ENCODE measurements around the gene FARS2. TPM values are rescaled to one million over a fixed set of nuclear protein-coding genes. Genes with fewer than 3 reads are reported as not detected.

FARS2 gene
- total and polyA plus RNA-seq, 9 of the 15 experiments (the other 6 are each of a cell fraction or from before 2014, with no cell fraction given): 16.5 to 62.2 (median 27.0) TPM

DNA sequence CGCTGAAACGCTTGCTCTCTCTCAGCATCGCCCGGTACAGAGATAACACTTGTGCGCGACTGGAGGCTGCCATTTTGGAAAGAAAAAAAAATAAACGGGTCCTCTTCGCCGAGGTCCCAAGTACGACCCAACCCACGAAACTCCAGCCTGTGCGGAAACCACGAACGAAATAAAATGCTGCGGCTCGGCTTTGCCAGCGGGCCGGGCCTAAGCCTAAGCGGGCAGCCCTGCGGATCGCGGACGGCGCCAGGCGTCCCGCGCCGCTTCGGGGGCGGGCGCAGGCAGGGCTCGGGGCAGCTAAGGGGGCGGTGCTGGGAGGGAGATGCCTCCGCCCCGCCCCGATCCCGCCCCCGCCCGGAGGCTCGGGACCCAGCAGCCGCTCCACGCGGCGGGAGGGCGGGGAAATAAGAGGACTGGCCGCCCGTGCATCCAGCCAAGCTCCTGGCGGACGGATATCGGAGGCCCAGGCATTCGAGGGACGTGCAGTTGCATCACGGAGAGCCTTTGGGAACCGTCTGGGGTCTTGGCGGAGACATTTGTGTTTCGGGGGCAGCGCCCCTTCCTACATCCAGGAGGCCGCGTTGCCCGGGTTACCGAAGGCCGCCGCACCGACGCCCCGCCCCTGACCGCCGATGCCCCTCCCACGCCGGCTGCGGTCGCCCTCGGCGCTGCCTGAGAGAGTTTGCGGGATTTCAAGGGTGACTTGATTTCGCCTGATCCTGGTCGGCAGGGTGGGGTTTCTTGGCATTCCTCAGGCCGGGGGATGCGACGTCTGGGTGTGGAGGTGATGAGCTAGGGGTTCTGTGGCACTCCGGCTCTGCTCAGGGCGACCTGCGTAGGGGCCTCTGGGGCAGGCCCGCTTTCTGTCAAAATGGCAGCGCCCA is at the start of gene FARS2, which contains the start of gene LYRM4 (continued):
- TF ChIP-seq VEZF1 (CRISPR knock-in tag; IDR thresholded peaks at IDR 0.05) (peak; percentile 85), E2F6 (IDR thresholded peaks at IDR 0.05; ENCODE audit: borderline replicate concordance in 1 of 2, extremely low read depth in 1 of 2, insufficient read depth in 1 of 2, insufficient read length in 1 of 2, low read depth in 1 of 2, low read length in 1 of 2, poor library complexity in 1 of 2, severe bottlenecking in 1 of 2) (peak in 1 of 2 experiments; percentile 65), JUND (IDR thresholded peaks at IDR 0.05; ENCODE audit: borderline replicate concordance, low read depth, low read length) (peak; percentile 28; the same call in 1 of the 2 replicates), JUND (tag; IDR thresholded peaks at IDR 0.05; ENCODE audit: borderline replicate concordance, low read depth, low read length) (0 out of 3 replicates have a peak, but pooled peaks have one; percentile 12), TOE1 (IDR thresholded peaks at IDR 0.05; ENCODE audit: borderline replicate concordance) (peak; percentile 91), TOE1 (CRISPR knock-in tag; IDR thresholded peaks at IDR 0.05; ENCODE audit: borderline replicate concordance, low read depth) (0 out of 2 replicates have a peak, but pooled peaks have one; percentile 14), NFIC (IDR thresholded peaks at IDR 0.05) (peak; percentile 6; the same call in 1 of the 2 replicates), PYGO2 (tag; IDR thresholded peaks at IDR 0.05) (peak; percentile 66; the same call in 1 of the 2 replicates), SMAD1 (IDR thresholded peaks at IDR 0.05; ENCODE audit: low read depth, low read length, partially characterized antibody) (no peak), SNAPC5 (CRISPR knock-in tag; IDR thresholded peaks at IDR 0.05) (no peak), ZNF239 (CRISPR knock-in tag; IDR thresholded peaks at IDR 0.05) (peak; percentile 30; the same call in 1 of the 2 replicates), STAT6 (CRISPR knock-in tag; IDR thresholded peaks at IDR 0.05) (no peak; the same call in 1 of the 2 replicates)
- TF ChIP-seq, protein P1, sequence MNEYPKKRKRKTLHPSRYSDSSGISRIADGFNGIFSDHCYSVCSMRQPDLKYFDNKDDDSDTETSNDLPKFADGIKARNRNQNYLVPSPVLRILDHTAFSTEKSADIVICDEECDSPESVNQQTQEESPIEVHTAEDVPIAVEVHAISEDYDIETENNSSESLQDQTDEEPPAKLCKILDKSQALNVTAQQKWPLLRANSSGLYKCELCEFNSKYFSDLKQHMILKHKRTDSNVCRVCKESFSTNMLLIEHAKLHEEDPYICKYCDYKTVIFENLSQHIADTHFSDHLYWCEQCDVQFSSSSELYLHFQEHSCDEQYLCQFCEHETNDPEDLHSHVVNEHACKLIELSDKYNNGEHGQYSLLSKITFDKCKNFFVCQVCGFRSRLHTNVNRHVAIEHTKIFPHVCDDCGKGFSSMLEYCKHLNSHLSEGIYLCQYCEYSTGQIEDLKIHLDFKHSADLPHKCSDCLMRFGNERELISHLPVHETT (CRISPR knock-in tag; conservative IDR thresholded peaks at IDR 0.05 in 1 of 2, IDR thresholded peaks at IDR 0.05 in 1 of 2): peak in 1 of 2 experiments; percentile 71; a peak in 1 of 4 replicates
